CD4-positive, alpha-beta memory T cell (primary cell): Measurements from ENCODE around the gene NEK1. TPM values are rescaled to one million over a fixed set of nuclear protein-coding genes. Genes with fewer than 3 reads are reported as not detected.
A peak's percentile ranks its signal among the peaks of the same experiment; 100 is the strongest.

Experiments
- CTCF ChIA-PET: fragments of 350-600 bp; sonication (Branson Sonifier 250); formaldehyde crosslinking; loops from one replicate; lab custom pipeline; 2021; ENCODE audit warnings: inconsistent platforms; ENCODE audit not compliant: partially characterized antibody; lab: Charles Lee
- POLR2A ChIA-PET: fragments of 350-600 bp; sonication (Branson Sonifier 250); formaldehyde crosslinking; loops from one replicate; lab custom pipeline; 2021; ENCODE audit not compliant: partially characterized antibody; lab: Charles Lee
- DNase-seq, 5 donors: peaks; one replicate each; pipeline versions ENCODE4 v3.0.0 to v3.0.0-alpha.2; 2020 to 2022; ENCODE audit warnings: mixed read lengths in 1 of 5
- H3K27ac ChIP-seq: one replicate; pipeline ENCODE4 v1.7.0; 2013; ENCODE audit warnings: low read depth, low read length
- H3K27me3 ChIP-seq: 2 replicates; pipeline ENCODE4 v1.7.0; 2013; ENCODE audit warnings: mild to moderate bottlenecking, low read length, moderate library complexity; ENCODE audit not compliant: insufficient read depth
- H3K36me3 ChIP-seq: 2 replicates; pipeline ENCODE4 v1.7.0; 2013; ENCODE audit warnings: mild to moderate bottlenecking, low read length, moderate library complexity; ENCODE audit not compliant: insufficient read depth
- H3K4me1 ChIP-seq: 2 replicates; pipeline ENCODE4 v1.7.0; 2013; ENCODE audit warnings: mild to moderate bottlenecking, low read length, moderate library complexity; ENCODE audit not compliant: insufficient read depth
- H3K4me3 ChIP-seq, 2 donors: one replicate each; pipeline ENCODE4 v1.7.0; 2013; ENCODE audit warnings: low read length in 2 of 2, mild to moderate bottlenecking in 1 of 2
- H3K9me3 ChIP-seq, 2 donors: one replicate each; pipeline ENCODE4 v1.7.0; 2013; ENCODE audit warnings: low read length in 2 of 2, control low read depth in 1 of 2; ENCODE audit not compliant: control insufficient read depth in 1 of 2
- H3K27ac Mint-ChIP-seq, 7 donors: one replicate each; pipeline ENCODE4 v1.8.0; 2020 to 2021; ENCODE audit warnings: mixed read lengths in 7 of 7, mild to moderate bottlenecking in 6 of 7, inconsistent platforms in 3 of 7, moderate library complexity in 3 of 7
- H3K27me3 Mint-ChIP-seq, 2 donors: one replicate each; pipeline ENCODE4 v1.8.0; 2020 to 2021; ENCODE audit warnings: mixed read lengths in 2 of 2
- H3K36me3 Mint-ChIP-seq, 2 donors: one replicate each; pipeline ENCODE4 v1.8.0; 2020 to 2021; ENCODE audit warnings: mixed read lengths in 2 of 2, inconsistent platforms in 1 of 2, mild to moderate bottlenecking in 1 of 2
- H3K4me1 Mint-ChIP-seq, 4 donors: one replicate each; pipeline ENCODE4 v1.8.0; 2020 to 2021; ENCODE audit warnings: mixed read lengths in 4 of 4, mild to moderate bottlenecking in 1 of 4
- H3K4me3 Mint-ChIP-seq, 8 donors: one replicate each; pipeline ENCODE4 v1.8.0; 2020 to 2021; ENCODE audit warnings: mixed read lengths in 8 of 8, mild to moderate bottlenecking in 7 of 8, moderate library complexity in 6 of 8, inconsistent platforms in 3 of 8
- H3K9me3 Mint-ChIP-seq, 8 donors: one replicate each; pipeline ENCODE4 v1.8.0; 2020 to 2021; ENCODE audit warnings: mixed read lengths in 8 of 8, mild to moderate bottlenecking in 5 of 8, inconsistent platforms in 3 of 8, moderate library complexity in 1 of 8
- intact Hi-C: fragments of 100-400 bp; cut with micrococcal nuclease; formaldehyde crosslinking; loops from one replicate; pipeline ENCODE4 v1.15.1; 2023
- polyA plus RNA-seq, 2 donors: library from polyadenylated mRNA; unstranded; fragments of 300-500 nt; fragmentation: Illumina TruSeq; gene quantifications; one replicate each; pipeline ENCODE4 v1.2.3, GENCODE V29; 2021
- total RNA-seq, 2 experiments: library from RNA; stranded (reverse); gene quantifications; one replicate each; pipeline ENCODE4 v1.2.3, GENCODE V29; 2021

Gene NEK1
- total and polyA plus RNA-seq, 4 experiments from 2014 or later: 6.1 to 24.1 (median 13.9) TPM

GRCh38 chr4:169645627-169646026 lies 33.2 kb upstream of the NEK1 start:
- peaks cover 11% of the 10 kb centered on the region for H3K36me3 ChIP-seq
- ChIA-PET CTCF (no interaction called here), POLR2A (no interaction called here)
- H3K4me3 Mint-ChIP-seq: no peak overlapping the region
- peaks cover 5 to 9% (median 7%) of the 10 kb centered on the region in 4 donors for H3K4me1 Mint-ChIP-seq
- intact Hi-C loops: no loop called here
- H3K36me3 Mint-ChIP-seq: peaks cover 32 to 34% of the 10 kb centered on the region in 2 donors
- no peaks in the 10 kb centered on the region for H3K27me3 ChIP-seq
- no peak overlapping the region for H3K27ac ChIP-seq
- no peaks in the 10 kb centered on the region for H3K9me3 ChIP-seq
- no peaks in the 10 kb centered on the region for H3K9me3 Mint-ChIP-seq
- no peaks in the 10 kb centered on the region for H3K27me3 Mint-ChIP-seq
- no peak for DNase-seq
- no peaks in the 10 kb centered on the region for H3K4me1 ChIP-seq
- no peak overlapping the region for H3K4me3 ChIP-seq
- no peak overlapping the region for H3K27ac Mint-ChIP-seq

GRCh38 chr4:169644802-169645201 lies 32.4 kb upstream of the NEK1 start:
- Histone ChIP-seq H3K9me3 (no peaks in the 10 kb centered on the region), H3K4me1 (no peaks in the 10 kb centered on the region), H3K36me3 (peaks cover 11% of the 10 kb centered on the region), H3K4me3 (no peak overlapping the region), H3K27ac (no peak overlapping the region), H3K27me3 (no peaks in the 10 kb centered on the region)
- Mint-ChIP-seq H3K27ac (peak overlapping the region in 1 of 7 donors; percentile 6), H3K4me1 (peaks cover 4 to 9% (median 5%) of the 10 kb centered on the region in 4 donors), H3K36me3 (peaks cover 38 to 41% of the 10 kb centered on the region in 2 donors), H3K9me3 (no peaks in the 10 kb centered on the region), H3K27me3 (no peaks in the 10 kb centered on the region), H3K4me3 (no peak overlapping the region)
- intact Hi-C loops: no loop called here
- ChIA-PET CTCF (no interaction called here), POLR2A (no interaction called here)
- DNase-seq: no peak

GRCh38 chr4:169640261-169640870 lies 28.0 kb upstream of the NEK1 start:
- intact Hi-C loops: no loop called here
- Mint-ChIP-seq H3K9me3 (no peaks in the 10 kb centered on the region), H3K4me3 (no peak overlapping the region), H3K4me1 (peaks cover 0 to 6% (median 3%) of the 10 kb centered on the region in 4 donors), H3K36me3 (peaks cover 53 to 61% of the 10 kb centered on the region in 2 donors), H3K27ac (peak overlapping the region in 1 of 7 donors; percentile 27), H3K27me3 (no peaks in the 10 kb centered on the region)
- DNase-seq: no peak
- Histone ChIP-seq H3K9me3 (no peaks in the 10 kb centered on the region), H3K27ac (no peak overlapping the region), H3K36me3 (peaks cover 22% of the 10 kb centered on the region), H3K4me3 (no peak overlapping the region), H3K27me3 (no peaks in the 10 kb centered on the region), H3K4me1 (no peaks in the 10 kb centered on the region)
- POLR2A ChIA-PET: interaction anchor here (1.2 kb wide), 1 partner anchor 21 kb away, joined by 3 read pairs; no protein-coding TSS in a partner anchor
- CTCF ChIA-PET: interaction anchor here (0.6 to 0.7 kb wide), 2 partner anchors 16 to 43 kb away, joined by 3 read pairs; no protein-coding TSS in a partner anchor

GRCh38 chr4:169634975-169635374 lies 22.6 kb upstream of the NEK1 start:
- intact Hi-C loops: no loop called here
- Mint-ChIP-seq H3K4me3 (no peak overlapping the region), H3K27me3 (no peaks in the 10 kb centered on the region), H3K4me1 (peaks cover 16 to 27% (median 19%) of the 10 kb centered on the region in 4 donors), H3K36me3 (peaks cover 29 to 41% of the 10 kb centered on the region in 2 donors), H3K9me3 (no peaks in the 10 kb centered on the region), H3K27ac (peak overlapping the region in 1 of 7 donors; percentile 5)
- ChIA-PET POLR2A (interaction anchor here (1.2 kb wide), 1 partner anchor 21 kb away, joined by 3 read pairs; no protein-coding TSS in a partner anchor), CTCF (interaction anchor here (1.5 kb wide), 1 partner anchor 14 kb away, joined by 3 read pairs; no protein-coding TSS in a partner anchor)
- no peak overlapping the region for H3K27ac ChIP-seq
- no peaks in the 10 kb centered on the region for H3K27me3 ChIP-seq
- H3K36me3 ChIP-seq: peaks cover 11% of the 10 kb centered on the region
- H3K9me3 ChIP-seq: no peaks in the 10 kb centered on the region
- H3K4me1 ChIP-seq: no peaks in the 10 kb centered on the region
- no peak for DNase-seq
- no peak overlapping the region for H3K4me3 ChIP-seq

- Mint-ChIP-seq H3K9me3 (no peaks in the 10 kb centered on the region), H3K4me1 (peaks cover 20 to 33% (median 30%) of the 10 kb centered on the region in 4 donors), H3K27me3 (no peaks in the 10 kb centered on the region), H3K4me3 (no peak overlapping the region), H3K27ac (no peak overlapping the region), H3K36me3 (peaks cover 14 to 26% of the 10 kb centered on the region in 2 donors)
- no peak for DNase-seq
- ChIA-PET POLR2A (interaction anchor here (1.6 kb wide), 1 partner anchor 13 kb away, joined by 3 read pairs; no protein-coding TSS in a partner anchor), CTCF (no interaction called here)
- Histone ChIP-seq H3K27ac (no peak overlapping the region), H3K27me3 (no peaks in the 10 kb centered on the region), H3K36me3 (no peaks in the 10 kb centered on the region), H3K4me3 (no peak overlapping the region), H3K9me3 (no peaks in the 10 kb centered on the region), H3K4me1 (no peaks in the 10 kb centered on the region)
- intact Hi-C loops: no loop called here
Observed at GRCh38 chr4:169632896-169633295, 20.5 kb upstream of the NEK1 start.

GRCh38 chr4:169630069-169630468 lies 17.7 kb upstream of the NEK1 start:
- no peaks in the 10 kb centered on the region for H3K27me3 ChIP-seq
- DNase-seq: no peak
- Mint-ChIP-seq H3K36me3 (peaks cover 0 to 7% of the 10 kb centered on the region in 2 donors), H3K27ac (peak overlapping the region in 3 of 7 donors; percentile 29 to 78 (median 69)), H3K9me3 (no peaks in the 10 kb centered on the region), H3K4me3 (peak overlapping the region in 1 of 8 donors; percentile 52), H3K4me1 (peaks cover 33 to 56% (median 47%) of the 10 kb centered on the region in 4 donors), H3K27me3 (no peaks in the 10 kb centered on the region)
- H3K4me3 ChIP-seq: no peak overlapping the region
- H3K27ac ChIP-seq: no peak overlapping the region
- POLR2A ChIA-PET: interaction anchor here (1.2 kb wide), 1 partner anchor 17 kb away, joined by 5 read pairs; no protein-coding TSS in a partner anchor
- CTCF ChIA-PET: interaction anchor here (1.0 to 1.4 kb wide), 3 partner anchors 11 to 29 kb away, joined by 3 to 4 read pairs (median 4); partner anchors contain the start of gene NEK1
- no peaks in the 10 kb centered on the region for H3K9me3 ChIP-seq
- no peaks in the 10 kb centered on the region for H3K4me1 ChIP-seq
- no peaks in the 10 kb centered on the region for H3K36me3 ChIP-seq
- intact Hi-C loops: no loop called here

GRCh38 chr4:169628579-169628978 lies 16.2 kb upstream of the NEK1 start:
- H3K27ac Mint-ChIP-seq: peak overlapping the region in 3 of 7 donors; percentile 10 to 59 (median 14)
- intact Hi-C loops: no loop called here
- no peaks in the 10 kb centered on the region for H3K9me3 Mint-ChIP-seq
- no peaks in the 10 kb centered on the region for H3K36me3 ChIP-seq
- H3K4me3 Mint-ChIP-seq: no peak overlapping the region
- no peak overlapping the region for H3K27ac ChIP-seq
- H3K27me3 ChIP-seq: no peaks in the 10 kb centered on the region
- ChIA-PET POLR2A (no interaction called here), CTCF (interaction anchor here (2.8 kb wide), 1 partner anchor 16 kb away, joined by 13 read pairs; the partner anchor contains the start of gene NEK1)
- H3K4me1 Mint-ChIP-seq: peaks cover 33 to 57% (median 48%) of the 10 kb centered on the region in 4 donors
- no peak for DNase-seq
- no peaks in the 10 kb centered on the region for H3K27me3 Mint-ChIP-seq
- no peaks in the 10 kb centered on the region for H3K9me3 ChIP-seq
- peaks cover 0 to 7% of the 10 kb centered on the region in 2 donors for H3K36me3 Mint-ChIP-seq
- H3K4me1 ChIP-seq: no peaks in the 10 kb centered on the region
- no peak overlapping the region for H3K4me3 ChIP-seq
